Measurements from ENCODE around the gene CCDC144A. TPM values are rescaled to one million over a fixed set of nuclear protein-coding genes. Genes with fewer than 3 reads are reported as not detected.
"Not testable (repeated sequence)": the region's sequence is repeated elsewhere in the genome, so short reads cannot be mapped to it uniquely, and the experiment has no call there.

CCDC144A gene
- total RNA-seq, 6 experiments from 2014 or later: 0.02 to 1.4 (median 0.28) TPM

- WGBS (ENCODE audit: insufficient coverage, low coverage, low lambda C conversion rate, missing lambda C conversion rate): 67% methylated on average over 1 of the region's 3 CpGs
- H3K4me1 ChIP-seq; intact Hi-C loops (cut with DNase I); H3K36me3 ChIP-seq; H3K9me3 ChIP-seq; H3K27ac ChIP-seq; H3K27me3 ChIP-seq; H3K4me3 ChIP-seq; DNase-seq: not testable (repeated sequence)
- ATAC-seq: peak in 3 of 4 donors; percentile 17 to 51 (median 34)
These were observed 99.6 kb downstream of the CCDC144A start for GRCh38 chr17:16789622-16790021.

- H3K27ac ChIP-seq; H3K27me3 ChIP-seq; H3K9me3 ChIP-seq; intact Hi-C loops (cut with DNase I); H3K4me3 ChIP-seq; H3K4me1 ChIP-seq; H3K36me3 ChIP-seq; DNase-seq: not testable (repeated sequence)
- peak in 2 of 4 donors; percentile 23 to 30 for TF ChIP-seq CTCF (IDR thresholded peaks at IDR 0.05)
- WGBS (ENCODE audit: insufficient coverage, low coverage, low lambda C conversion rate, missing lambda C conversion rate): 77% methylated on average over 5 of the region's 9 CpGs
- peak; percentile 78 to 89 (median 86) for ATAC-seq
These were observed 100.4 kb downstream of the CCDC144A start for GRCh38 chr17:16790313-16790871.

- H3K9me3 ChIP-seq; H3K27ac ChIP-seq; H3K4me3 ChIP-seq; DNase-seq; H3K4me1 ChIP-seq; intact Hi-C loops (cut with DNase I); ATAC-seq; H3K27me3 ChIP-seq; H3K36me3 ChIP-seq: not testable (repeated sequence)
- WGBS (ENCODE audit: insufficient coverage, low coverage, low lambda C conversion rate, missing lambda C conversion rate): 80% methylated on average over 1 of the region's 5 CpGs
These were observed 104.2 kb downstream of the CCDC144A start for GRCh38 chr17:16794215-16794614.

GRCh38 chr17:16795894-16796293, 105.9 kb downstream of the CCDC144A start:
- H3K4me3 ChIP-seq; H3K36me3 ChIP-seq; H3K27me3 ChIP-seq; ATAC-seq; H3K4me1 ChIP-seq; DNase-seq; intact Hi-C loops (cut with DNase I); H3K27ac ChIP-seq; H3K9me3 ChIP-seq: not testable (repeated sequence)
- WGBS (ENCODE audit: insufficient coverage, low coverage, low lambda C conversion rate, missing lambda C conversion rate): 94% methylated on average over 7 of the region's 7 CpGs

- DNase-seq; intact Hi-C loops (cut with DNase I); H3K4me1 ChIP-seq; H3K27ac ChIP-seq; H3K9me3 ChIP-seq; H3K27me3 ChIP-seq; H3K36me3 ChIP-seq; H3K4me3 ChIP-seq: not testable (repeated sequence)
- WGBS (ENCODE audit: insufficient coverage, low coverage, low lambda C conversion rate, missing lambda C conversion rate): 48% methylated on average over 3 of the region's 5 CpGs
- peak in 1 of 4 donors; percentile 34 for ATAC-seq
These were observed 114.8 kb downstream of the CCDC144A start for GRCh38 chr17:16804851-16805250.

- H3K9me3 ChIP-seq; H3K36me3 ChIP-seq; DNase-seq; ATAC-seq; H3K27me3 ChIP-seq; intact Hi-C loops (cut with DNase I); H3K27ac ChIP-seq; H3K4me1 ChIP-seq; H3K4me3 ChIP-seq: not testable (repeated sequence)
- no CpG with 5 or more reads among the region's 4 CpGs for WGBS (ENCODE audit: insufficient coverage, low coverage, low lambda C conversion rate, missing lambda C conversion rate)
These were observed 116.6 kb downstream of the CCDC144A start for GRCh38 chr17:16806599-16806998.

GRCh38 chr17:16807620-16808019, 117.6 kb downstream of the CCDC144A start:
- intact Hi-C loops (cut with DNase I); H3K4me1 ChIP-seq; H3K9me3 ChIP-seq; H3K36me3 ChIP-seq; ATAC-seq; DNase-seq; H3K27me3 ChIP-seq; H3K4me3 ChIP-seq; H3K27ac ChIP-seq: not testable (repeated sequence)
- WGBS (ENCODE audit: insufficient coverage, low coverage, low lambda C conversion rate, missing lambda C conversion rate): 94% methylated on average over 3 of the region's 9 CpGs

GRCh38 chr17:16810236-16810635, 120.2 kb downstream of the CCDC144A start:
- intact Hi-C loops (cut with DNase I); H3K9me3 ChIP-seq; H3K4me3 ChIP-seq; ATAC-seq; H3K27ac ChIP-seq; H3K27me3 ChIP-seq; H3K4me1 ChIP-seq; H3K36me3 ChIP-seq; DNase-seq: not testable (repeated sequence)
- no CpG with 5 or more reads among the region's 5 CpGs for WGBS (ENCODE audit: insufficient coverage, low coverage, low lambda C conversion rate, missing lambda C conversion rate)

GRCh38 chr17:16812126-16812525, 122.1 kb downstream of the CCDC144A start:
- H3K27me3 ChIP-seq; H3K9me3 ChIP-seq; H3K4me3 ChIP-seq; ATAC-seq; H3K27ac ChIP-seq; H3K4me1 ChIP-seq; H3K36me3 ChIP-seq; DNase-seq; intact Hi-C loops (cut with DNase I): not testable (repeated sequence)
- WGBS (ENCODE audit: insufficient coverage, low coverage, low lambda C conversion rate, missing lambda C conversion rate): no CpG with 5 or more reads among the region's 7 CpGs

All from right lobe of liver (tissue), 6 donors.